Measurements from ENCODE around the gene SAPCD2. TPM values are rescaled to one million over a fixed set of nuclear protein-coding genes. Genes with fewer than 3 reads are reported as not detected.

SAPCD2 gene
- total RNA-seq, 1 experiment from 2014 or later, result 59.9 TPM

- DNase-seq, result peak; percentile 81
- peaks cover 13% of the 10 kb centered on the region for H3K27me3 ChIP-seq (ENCODE audit: control insufficient read depth, insufficient read depth, low read length)
- peak overlapping the region; percentile 73; the same call in 1 of the 2 replicates for H3K4me3 ChIP-seq (ENCODE audit: insufficient read depth, low read depth, low read length)
- H3K36me3 ChIP-seq (replicated peaks; ENCODE audit: control insufficient read depth, insufficient read depth, low read length), result peaks cover 2% of the 10 kb centered on the region
Measured at GRCh38 chr9:137078701-137079400, 8.5 kb upstream of the SAPCD2 start.

- Histone ChIP-seq H3K27me3 (ENCODE audit: control insufficient read depth, insufficient read depth, low read length) (peaks cover 13% of the 10 kb centered on the region), H3K4me3 (ENCODE audit: insufficient read depth, low read depth, low read length) (peak overlapping the region; percentile 73), H3K36me3 (replicated peaks; ENCODE audit: control insufficient read depth, insufficient read depth, low read length) (peaks cover 2% of the 10 kb centered on the region)
- DNase-seq, result peak; percentile 74
Measured at GRCh38 chr9:137077758-137078693, 7.7 kb upstream of the SAPCD2 start.

GRCh38 chr9:137077010-137077747, 6.8 kb upstream of the SAPCD2 start, which contains the start of gene UAP1L1:
TSS of gene UAP1L1 (plus strand) at chr9:137077517. CDS start at chr9:137077533, 16 bp downstream.
- peak; percentile 86 for DNase-seq
- H3K36me3 ChIP-seq (replicated peaks; ENCODE audit: control insufficient read depth, insufficient read depth, low read length), result peaks cover 2% of the 10 kb centered on the region
- H3K27me3 ChIP-seq (ENCODE audit: control insufficient read depth, insufficient read depth, low read length), result peaks cover 13% of the 10 kb centered on the region
- peak within 1 kb of the TSS; percentile 73 for H3K4me3 ChIP-seq (ENCODE audit: insufficient read depth, low read depth, low read length)

GRCh38 chr9:137076636-137077009, 6.3 kb upstream of the SAPCD2 start:
- peak; percentile 59 for DNase-seq
- Histone ChIP-seq H3K36me3 (replicated peaks; ENCODE audit: control insufficient read depth, insufficient read depth, low read length) (peaks cover 1% of the 10 kb centered on the region), H3K4me3 (ENCODE audit: insufficient read depth, low read depth, low read length) (peak overlapping the region; percentile 44), H3K27me3 (ENCODE audit: control insufficient read depth, insufficient read depth, low read length) (peaks cover 13% of the 10 kb centered on the region)

GRCh38 chr9:137075275-137075775, 5.0 kb upstream of the SAPCD2 start:
- Histone ChIP-seq H3K27me3 (ENCODE audit: control insufficient read depth, insufficient read depth, low read length) (peaks cover 13% of the 10 kb centered on the region), H3K4me3 (ENCODE audit: insufficient read depth, low read depth, low read length) (no peak overlapping the region), H3K36me3 (replicated peaks; ENCODE audit: control insufficient read depth, insufficient read depth, low read length) (no peaks in the 10 kb centered on the region; the same call in none of the 2 replicates)
- no peak for DNase-seq

GRCh38 chr9:137074657-137075274, 4.4 kb upstream of the SAPCD2 start:
- Histone ChIP-seq H3K4me3 (ENCODE audit: insufficient read depth, low read depth, low read length) (no peak overlapping the region), H3K36me3 (replicated peaks; ENCODE audit: control insufficient read depth, insufficient read depth, low read length) (no peaks in the 10 kb centered on the region; the same call in none of the 2 replicates), H3K27me3 (ENCODE audit: control insufficient read depth, insufficient read depth, low read length) (peaks cover 13% of the 10 kb centered on the region)
- DNase-seq, result no peak

GRCh38 chr9:137073992-137074399, 3.6 kb upstream of the SAPCD2 start:
- peaks cover 13% of the 10 kb centered on the region for H3K27me3 ChIP-seq (ENCODE audit: control insufficient read depth, insufficient read depth, low read length)
- no peak overlapping the region for H3K4me3 ChIP-seq (ENCODE audit: insufficient read depth, low read depth, low read length)
- H3K36me3 ChIP-seq (replicated peaks; ENCODE audit: control insufficient read depth, insufficient read depth, low read length), result no peaks in the 10 kb centered on the region
- DNase-seq, result no peak

GRCh38 chr9:137071282-137071681, 925 bp upstream of the SAPCD2 start:
- Histone ChIP-seq H3K36me3 (replicated peaks; ENCODE audit: control insufficient read depth, insufficient read depth, low read length) (no peaks in the 10 kb centered on the region), H3K4me3 (ENCODE audit: insufficient read depth, low read depth, low read length) (peak overlapping the region; percentile 41), H3K27me3 (ENCODE audit: control insufficient read depth, insufficient read depth, low read length) (no peaks in the 10 kb centered on the region)
- no peak for DNase-seq

GRCh38 chr9:137070906-137071275, 534 bp upstream of the SAPCD2 start:
- H3K27me3 ChIP-seq (ENCODE audit: control insufficient read depth, insufficient read depth, low read length), result no peaks in the 10 kb centered on the region
- peak overlapping the region; percentile 41 for H3K4me3 ChIP-seq (ENCODE audit: insufficient read depth, low read depth, low read length)
- H3K36me3 ChIP-seq (replicated peaks; ENCODE audit: control insufficient read depth, insufficient read depth, low read length), result peaks cover 1% of the 10 kb centered on the region
- no peak for DNase-seq

- DNase-seq, result peak; percentile 81
- Histone ChIP-seq H3K27me3 (ENCODE audit: control insufficient read depth, insufficient read depth, low read length) (no peaks in the 10 kb centered on the region), H3K4me3 (ENCODE audit: insufficient read depth, low read depth, low read length) (peak overlapping the region; percentile 70), H3K36me3 (replicated peaks; ENCODE audit: control insufficient read depth, insufficient read depth, low read length) (peaks cover 8% of the 10 kb centered on the region)
Measured at GRCh38 chr9:137069508-137070091, 757 bp downstream of the SAPCD2 start.

- Histone ChIP-seq H3K27me3 (ENCODE audit: control insufficient read depth, insufficient read depth, low read length) (no peaks in the 10 kb centered on the region), H3K4me3 (ENCODE audit: insufficient read depth, low read depth, low read length) (peak overlapping the region; percentile 70)
Measured at GRCh38 chr9:137068539-137069507, 1.5 kb downstream of the SAPCD2 start.

GRCh38 chr9:137067860-137068538, 2.4 kb downstream of the SAPCD2 start:
- Histone ChIP-seq H3K27me3 (ENCODE audit: control insufficient read depth, insufficient read depth, low read length) (no peaks in the 10 kb centered on the region), H3K4me3 (ENCODE audit: insufficient read depth, low read depth, low read length) (no peak overlapping the region), H3K36me3 (replicated peaks; ENCODE audit: control insufficient read depth, insufficient read depth, low read length) (peaks cover 8% of the 10 kb centered on the region)
- peak; percentile 93 for DNase-seq

More at GRCh38 chr9:137068539-137069507, 1.5 kb downstream of the SAPCD2 start:
- DNase-seq, result no peak
- H3K36me3 ChIP-seq (replicated peaks; ENCODE audit: control insufficient read depth, insufficient read depth, low read length), result peaks cover 8% of the 10 kb centered on the region

All from H7 (cell line).